Neutrophil (primary cell): ENCODE results near the gene SOX8.

Experiments
- H3K27ac ChIP-seq: fragments of 200-600 bp; sonication (generic); 2 replicates; pipeline ENCODE4 v1.5.1; 2016; ENCODE audit warnings: mild to moderate bottlenecking, moderate library complexity
- H3K27me3 ChIP-seq: fragments of 200-600 bp; sonication (generic); 2 replicates; pipeline ENCODE4 v1.6.0; 2016; ENCODE audit warnings: mild to moderate bottlenecking
- H3K36me3 ChIP-seq: fragments of 200-600 bp; sonication (generic); 2 replicates; pipeline ENCODE4 v1.5.1; 2017
- H3K4me1 ChIP-seq, 2 experiments: fragments of 200-600 bp in 1 of 2; sonication (generic) in 1 of 2; 1 replicate in 1 of 2; 2 replicates in 1 of 2; pipeline versions ENCODE4 v1.5.1 to v1.6.1; 2013 to 2016; ENCODE audit warnings: low read depth in 1 of 2, low read length in 1 of 2, mild to moderate bottlenecking in 1 of 2, moderate library complexity in 1 of 2; ENCODE audit not compliant: control insufficient read depth in 1 of 2, insufficient read depth in 1 of 2
- H3K4me3 ChIP-seq, 2 experiments: fragments of 200-600 bp in 1 of 2; sonication (generic) in 1 of 2; 1 replicate in 1 of 2; 2 replicates in 1 of 2; pipeline ENCODE4 v1.5.1; 2013 to 2016; ENCODE audit warnings: low read depth in 1 of 2, low read length in 1 of 2, mild to moderate bottlenecking in 1 of 2, moderate library complexity in 1 of 2
- H3K9me3 ChIP-seq: fragments of 200-600 bp; sonication (generic); 2 replicates; pipeline ENCODE4 v1.5.1; 2016
- CTCF ChIP-seq: fragments of 200-600 bp; sonication (generic); IDR thresholded peaks from 2 replicates; pipeline ENCODE4 v1.5.1; 2016; ENCODE audit warnings: antibody characterized with exemption

The SOX8 gene

DNA sequence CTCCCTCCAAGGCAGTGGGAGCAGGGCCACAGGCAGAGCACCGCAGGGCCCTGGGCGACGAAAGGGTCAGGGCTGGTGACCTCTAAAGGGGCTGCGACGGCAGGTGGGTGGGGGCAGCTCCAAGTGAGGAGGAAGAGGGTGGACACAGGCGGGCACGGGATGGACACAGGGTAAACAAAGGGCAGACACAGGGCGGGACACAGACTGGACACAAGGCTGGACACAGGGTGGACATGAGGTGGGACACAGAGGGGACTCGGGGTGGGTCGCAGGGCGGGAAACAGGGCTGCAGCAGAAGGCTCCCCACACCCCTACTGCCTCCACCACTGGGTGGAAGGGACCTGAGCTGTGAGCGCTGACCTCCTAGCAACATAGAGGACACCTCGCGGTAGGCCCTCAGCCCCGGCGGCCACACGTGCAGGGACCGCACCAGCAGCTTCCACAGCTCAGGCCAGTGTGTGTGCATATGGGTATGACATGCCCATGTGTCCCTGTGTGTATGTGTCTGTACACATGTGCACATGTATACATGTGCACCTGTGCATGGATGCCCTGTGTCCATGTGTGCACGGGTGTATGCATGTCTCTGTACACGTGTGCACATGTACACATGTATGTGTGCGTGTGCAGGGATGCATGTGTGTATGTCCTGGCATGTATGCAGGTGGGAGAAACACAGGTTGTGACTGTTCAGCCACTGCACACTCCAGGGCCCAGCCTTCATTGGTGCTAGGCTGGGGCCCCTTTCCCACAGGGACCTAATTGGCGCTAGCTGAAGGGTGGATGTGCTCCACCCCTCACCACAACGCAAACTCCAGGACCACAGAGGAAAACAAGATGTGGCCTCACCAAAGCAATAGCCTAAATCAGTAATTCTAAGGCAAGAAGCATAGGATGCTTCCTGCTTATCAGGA lies 18.4 kb upstream of the SOX8 start:
- Histone ChIP-seq H3K36me3 (peaks cover 14% of the 10 kb centered on the region), H3K9me3 (no peaks in the 10 kb centered on the region), H3K4me1 (no peaks in the 10 kb centered on the region), H3K27me3 (no peaks in the 10 kb centered on the region), H3K4me3 (no peak overlapping the region), H3K27ac (no peak overlapping the region)
- no peak for TF ChIP-seq CTCF

- no peaks in the 10 kb centered on the region for H3K4me1 ChIP-seq
- H3K9me3 ChIP-seq, result no peaks in the 10 kb centered on the region
- TF ChIP-seq CTCF, result no peak
- peaks cover 14% of the 10 kb centered on the region for H3K36me3 ChIP-seq
- no peak overlapping the region for H3K27ac ChIP-seq
- H3K4me3 ChIP-seq, result no peak overlapping the region
- no peaks in the 10 kb centered on the region for H3K27me3 ChIP-seq
These were observed 17.7 kb upstream of the SOX8 start for GRCh38 chr16:963913-964312.

GRCh38 chr16:964356-965035 lies 17.1 kb upstream of the SOX8 start:
- Histone ChIP-seq H3K36me3 (peaks cover 14% of the 10 kb centered on the region), H3K4me1 (no peaks in the 10 kb centered on the region), H3K27ac (no peak overlapping the region), H3K27me3 (no peaks in the 10 kb centered on the region), H3K9me3 (no peaks in the 10 kb centered on the region), H3K4me3 (no peak overlapping the region)
- TF ChIP-seq CTCF, result no peak

DNA sequence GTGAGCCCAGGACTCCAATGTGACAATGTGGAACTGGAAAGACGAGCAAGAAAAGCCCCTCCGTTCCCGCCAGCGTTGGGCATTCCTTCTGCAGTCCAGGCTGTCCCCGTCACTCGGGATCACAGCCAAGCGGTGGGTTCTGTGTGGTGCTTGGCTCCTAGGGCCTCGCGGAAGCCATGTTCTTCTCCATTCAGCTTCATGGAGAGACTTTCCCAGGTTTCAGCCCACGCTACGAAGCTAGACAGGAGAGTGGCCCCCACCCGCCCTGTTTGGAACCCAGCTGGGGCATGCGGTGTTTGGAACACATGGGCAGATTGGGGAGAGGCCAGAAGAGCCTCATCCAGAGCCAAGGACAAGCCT lies 16.6 kb upstream of the SOX8 start:
- no peak overlapping the region for H3K4me3 ChIP-seq
- H3K27ac ChIP-seq, result no peak overlapping the region
- peaks cover 14% of the 10 kb centered on the region for H3K36me3 ChIP-seq
- no peak for TF ChIP-seq CTCF
- H3K9me3 ChIP-seq, result no peaks in the 10 kb centered on the region
- H3K4me1 ChIP-seq, result peaks cover 4% of the 10 kb centered on the region in 2 experiments
- peaks cover 4% of the 10 kb centered on the region for H3K27me3 ChIP-seq

DNA sequence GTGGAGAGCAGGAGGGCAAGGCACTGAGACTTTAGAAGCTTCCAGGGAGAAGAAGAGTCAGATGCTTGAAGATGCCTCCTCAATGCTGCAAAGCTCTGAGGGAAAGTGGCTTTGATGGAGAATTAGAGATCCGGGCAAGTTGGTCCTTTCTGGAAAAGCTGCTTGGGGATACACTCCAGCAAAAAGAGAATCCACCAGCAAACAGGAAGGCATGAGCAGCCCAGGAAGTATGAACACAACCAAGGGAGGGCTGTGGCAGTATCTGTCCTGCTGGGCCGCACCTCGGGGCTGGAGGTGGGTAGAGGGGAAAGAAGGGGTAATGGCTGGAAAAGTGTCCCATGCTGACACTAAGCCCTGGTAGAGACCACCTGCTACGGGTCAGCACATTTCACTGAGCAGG lies 16.1 kb upstream of the SOX8 start:
- Histone ChIP-seq H3K27ac (no peak overlapping the region), H3K36me3 (peaks cover 14% of the 10 kb centered on the region), H3K27me3 (peaks cover 6% of the 10 kb centered on the region), H3K4me1 (peaks cover 8 to 9% of the 10 kb centered on the region in 2 experiments), H3K9me3 (no peaks in the 10 kb centered on the region), H3K4me3 (no peak overlapping the region)
- no peak for TF ChIP-seq CTCF
